ENCODE data around the gene NAMPT.

DNA sequence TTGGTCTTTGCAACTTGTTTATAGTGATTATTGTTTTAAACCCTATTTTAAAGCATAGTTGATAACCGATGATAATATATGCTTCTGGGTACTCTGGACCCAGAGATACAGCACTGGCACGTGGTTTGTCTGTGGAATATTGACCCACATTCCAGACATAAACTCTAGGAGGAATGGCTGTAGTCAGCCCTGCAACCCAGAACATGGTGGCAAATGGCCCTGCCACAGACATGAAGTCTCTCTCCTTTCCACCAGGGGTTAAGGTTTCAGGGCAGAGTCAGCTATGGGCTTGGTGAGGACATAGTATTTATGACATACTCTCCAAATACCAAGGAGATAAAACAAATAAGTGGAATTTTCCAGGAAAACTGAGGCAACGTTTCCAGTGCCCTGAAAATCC, 83.6 kb downstream of the NAMPT start:
- TF ChIP-seq, protein P1, sequence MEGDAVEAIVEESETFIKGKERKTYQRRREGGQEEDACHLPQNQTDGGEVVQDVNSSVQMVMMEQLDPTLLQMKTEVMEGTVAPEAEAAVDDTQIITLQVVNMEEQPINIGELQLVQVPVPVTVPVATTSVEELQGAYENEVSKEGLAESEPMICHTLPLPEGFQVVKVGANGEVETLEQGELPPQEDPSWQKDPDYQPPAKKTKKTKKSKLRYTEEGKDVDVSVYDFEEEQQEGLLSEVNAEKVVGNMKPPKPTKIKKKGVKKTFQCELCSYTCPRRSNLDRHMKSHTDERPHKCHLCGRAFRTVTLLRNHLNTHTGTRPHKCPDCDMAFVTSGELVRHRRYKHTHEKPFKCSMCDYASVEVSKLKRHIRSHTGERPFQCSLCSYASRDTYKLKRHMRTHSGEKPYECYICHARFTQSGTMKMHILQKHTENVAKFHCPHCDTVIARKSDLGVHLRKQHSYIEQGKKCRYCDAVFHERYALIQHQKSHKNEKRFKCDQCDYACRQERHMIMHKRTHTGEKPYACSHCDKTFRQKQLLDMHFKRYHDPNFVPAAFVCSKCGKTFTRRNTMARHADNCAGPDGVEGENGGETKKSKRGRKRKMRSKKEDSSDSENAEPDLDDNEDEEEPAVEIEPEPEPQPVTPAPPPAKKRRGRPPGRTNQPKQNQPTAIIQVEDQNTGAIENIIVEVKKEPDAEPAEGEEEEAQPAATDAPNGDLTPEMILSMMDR (conservative IDR thresholded peaks at IDR 0.05; ENCODE audit: low read length): no peak
- no peak for TF ChIP-seq EZH2phosphoT487 (IDR thresholded peaks at IDR 0.05; ENCODE audit: borderline replicate concordance)
